MM.1S (cell line): Measurements from ENCODE around the gene NTM.

Experiments
- DNase-seq: peaks from one replicate; pipeline ENCODE4 v3.0.0-alpha.2; 2015
- H2AFZ ChIP-seq: fragments of 300-600 bp; sonication (generic); 2 replicates; pipeline ENCODE4 v1.6.0; 2016; ENCODE audit warnings: antibody characterized with exemption, low read length
- H3F3A ChIP-seq: fragments of 300-600 bp; sonication (generic); 2 replicates; pipeline ENCODE4 v1.6.1; 2016; ENCODE audit warnings: mild to moderate bottlenecking, antibody characterized with exemption, low read length, moderate library complexity, mixed read lengths; ENCODE audit not compliant: insufficient read depth
- H3K27ac ChIP-seq: fragments of 300-600 bp; sonication (generic); 2 replicates; pipeline ENCODE4 v1.5.1; 2016; ENCODE audit warnings: mild to moderate bottlenecking, low read length
- H3K27me3 ChIP-seq: fragments of 300-600 bp; sonication (generic); replicated peaks from 2 replicates; pipeline ENCODE4 v1.6.0; 2016; ENCODE audit warnings: low read length; ENCODE audit not compliant: insufficient read depth
- H3K36me3 ChIP-seq: fragments of 300-600 bp; sonication (generic); replicated peaks from 2 replicates; pipeline ENCODE4 v1.6.1; 2016; ENCODE audit warnings: mild to moderate bottlenecking, low read length, mixed read lengths; ENCODE audit not compliant: insufficient read depth
- H3K4me1 ChIP-seq: fragments of 300-600 bp; sonication (generic); 2 replicates; pipeline ENCODE4 v1.6.1; 2016; ENCODE audit warnings: low read length, mixed read lengths
- H3K4me2 ChIP-seq: fragments of 300-600 bp; sonication (generic); 2 replicates; pipeline ENCODE4 v1.6.0; 2016; ENCODE audit warnings: low read depth, low read length
- H3K4me3 ChIP-seq: fragments of 300-600 bp; sonication (generic); 2 replicates; pipeline ENCODE4 v1.5.1; 2016; ENCODE audit warnings: low read length, mixed read lengths
- H3K79me2 ChIP-seq: fragments of 300-600 bp; sonication (generic); 2 replicates; pipeline ENCODE4 v1.6.1; 2016; ENCODE audit warnings: mixed run types, low read length, mixed read lengths
- H3K9ac ChIP-seq: fragments of 300-600 bp; sonication (generic); 2 replicates; pipeline ENCODE4 v1.6.1; 2016; ENCODE audit warnings: low read length, mixed read lengths
- H3K9me2 ChIP-seq: fragments of 300-600 bp; sonication (generic); replicated peaks from 2 replicates; pipeline ENCODE4 v1.6.1; 2016; ENCODE audit warnings: mild to moderate bottlenecking, low read length, mixed read lengths; ENCODE audit not compliant: insufficient read depth
- H3K9me3 ChIP-seq: fragments of 300-600 bp; sonication (generic); replicated peaks from 2 replicates; pipeline ENCODE4 v1.6.1; 2016; ENCODE audit warnings: mild to moderate bottlenecking, low read length, mixed read lengths; ENCODE audit not compliant: insufficient read depth
- H4K20me1 ChIP-seq: fragments of 300-600 bp; sonication (generic); 2 replicates; pipeline ENCODE4 v1.6.1; 2016; ENCODE audit warnings: mild to moderate bottlenecking, low read length, moderate library complexity, mixed read lengths; ENCODE audit not compliant: insufficient read depth
- EZH2 ChIP-seq: fragments of 300-600 bp; sonication (generic); optimal IDR thresholded peaks from 2 replicates; pipeline ENCODE3; 2017; ENCODE audit warnings: low read depth, mild to moderate bottlenecking, antibody characterized with exemption, low read length, mixed read lengths
- EZH2phosphoT487 ChIP-seq: fragments of 300-600 bp; sonication (generic); IDR thresholded peaks from 2 replicates; pipeline ENCODE4 v1.6.1; 2018; ENCODE audit warnings: antibody characterized with exemption, low read length
- TF ChIP-seq, protein P1 (sequence below): fragments of 300-600 bp; sonication (generic); IDR thresholded peaks from 2 replicates; pipeline ENCODE4 v1.5.1; 2016; ENCODE audit warnings: antibody characterized with exemption, low read length, mixed read lengths

NTM gene

DNA sequence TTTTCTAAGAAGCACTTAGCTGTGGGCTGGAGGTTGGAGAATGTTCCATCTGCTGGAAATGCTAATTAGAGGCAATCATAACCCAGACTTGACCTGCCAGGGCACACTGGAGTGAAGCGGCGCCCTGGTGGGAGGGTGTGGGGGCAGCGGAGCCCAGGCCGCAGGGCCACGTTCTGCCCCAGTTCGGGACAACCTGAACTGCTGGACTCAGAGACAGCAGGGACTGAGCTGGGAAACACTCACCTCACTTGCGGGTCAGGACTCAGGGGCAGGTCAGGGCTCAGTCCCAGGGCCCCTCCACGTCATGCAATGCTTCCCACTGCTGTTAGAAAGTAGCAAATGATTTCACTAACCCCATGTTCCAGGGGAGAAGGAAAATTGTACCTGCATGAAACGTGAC is 316.4 kb downstream of the NTM start:
- Histone ChIP-seq H3K79me2 (no peaks in the 10 kb centered on the region), H3K4me1 (no peaks in the 10 kb centered on the region), H3K4me3 (no peak overlapping the region), H3F3A (no peaks in the 10 kb centered on the region), H3K36me3 (no peaks in the 10 kb centered on the region), H3K9me3 (no peaks in the 10 kb centered on the region), H3K4me2 (no peak overlapping the region), H3K9ac (no peak overlapping the region), H3K9me2 (no peaks in the 10 kb centered on the region), H3K27me3 (no peaks in the 10 kb centered on the region), H2AFZ (no peak overlapping the region), H3K27ac (no peak overlapping the region), H4K20me1 (no peaks in the 10 kb centered on the region)
- DNase-seq, result no peak
- TF ChIP-seq EZH2, result no peak
- TF ChIP-seq, protein P1, sequence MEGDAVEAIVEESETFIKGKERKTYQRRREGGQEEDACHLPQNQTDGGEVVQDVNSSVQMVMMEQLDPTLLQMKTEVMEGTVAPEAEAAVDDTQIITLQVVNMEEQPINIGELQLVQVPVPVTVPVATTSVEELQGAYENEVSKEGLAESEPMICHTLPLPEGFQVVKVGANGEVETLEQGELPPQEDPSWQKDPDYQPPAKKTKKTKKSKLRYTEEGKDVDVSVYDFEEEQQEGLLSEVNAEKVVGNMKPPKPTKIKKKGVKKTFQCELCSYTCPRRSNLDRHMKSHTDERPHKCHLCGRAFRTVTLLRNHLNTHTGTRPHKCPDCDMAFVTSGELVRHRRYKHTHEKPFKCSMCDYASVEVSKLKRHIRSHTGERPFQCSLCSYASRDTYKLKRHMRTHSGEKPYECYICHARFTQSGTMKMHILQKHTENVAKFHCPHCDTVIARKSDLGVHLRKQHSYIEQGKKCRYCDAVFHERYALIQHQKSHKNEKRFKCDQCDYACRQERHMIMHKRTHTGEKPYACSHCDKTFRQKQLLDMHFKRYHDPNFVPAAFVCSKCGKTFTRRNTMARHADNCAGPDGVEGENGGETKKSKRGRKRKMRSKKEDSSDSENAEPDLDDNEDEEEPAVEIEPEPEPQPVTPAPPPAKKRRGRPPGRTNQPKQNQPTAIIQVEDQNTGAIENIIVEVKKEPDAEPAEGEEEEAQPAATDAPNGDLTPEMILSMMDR, result no peak
- no peak for TF ChIP-seq EZH2phosphoT487

GRCh38 chr11:131687291-131688047 is 317.1 kb downstream of the NTM start:
- Histone ChIP-seq H3F3A (no peaks in the 10 kb centered on the region), H3K9me3 (no peaks in the 10 kb centered on the region), H2AFZ (peak overlapping the region; percentile 42; the same call in 1 of the 2 replicates), H3K27me3 (no peaks in the 10 kb centered on the region), H3K4me3 (peak overlapping the region; percentile 33), H4K20me1 (no peaks in the 10 kb centered on the region), H3K36me3 (no peaks in the 10 kb centered on the region), H3K4me1 (no peaks in the 10 kb centered on the region), H3K27ac (no peak overlapping the region), H3K9me2 (no peaks in the 10 kb centered on the region), H3K79me2 (no peaks in the 10 kb centered on the region), H3K4me2 (peak overlapping the region; percentile 48), H3K9ac (no peak overlapping the region)
- DNase-seq, result no peak
- TF ChIP-seq, protein P1, result no peak
- TF ChIP-seq EZH2phosphoT487 (no peak), EZH2 (no peak)

GRCh38 chr11:131688048-131688693 is 317.8 kb downstream of the NTM start:
- peak overlapping the region; percentile 48 for H3K4me2 ChIP-seq
- H3K79me2 ChIP-seq, result no peaks in the 10 kb centered on the region
- no peaks in the 10 kb centered on the region for H3F3A ChIP-seq
- no peaks in the 10 kb centered on the region for H4K20me1 ChIP-seq
- H3K27me3 ChIP-seq, result no peaks in the 10 kb centered on the region
- no peaks in the 10 kb centered on the region for H3K9me2 ChIP-seq
- H2AFZ ChIP-seq, result peak overlapping the region; percentile 42
- no peaks in the 10 kb centered on the region for H3K4me1 ChIP-seq
- TF ChIP-seq EZH2phosphoT487, result no peak
- TF ChIP-seq, protein P1, result peak; percentile 88
- TF ChIP-seq EZH2, result no peak
- H3K9ac ChIP-seq, result no peak overlapping the region
- no peaks in the 10 kb centered on the region for H3K9me3 ChIP-seq
- H3K4me3 ChIP-seq, result peak overlapping the region; percentile 33
- no peak overlapping the region for H3K27ac ChIP-seq
- DNase-seq, result peak; percentile 66
- H3K36me3 ChIP-seq, result no peaks in the 10 kb centered on the region
